ENCODE measurements around the gene TRPM6. TPM values are rescaled to one million over a fixed set of nuclear protein-coding genes. Genes with fewer than 3 reads are reported as not detected.
A peak's percentile ranks its signal among the peaks of the same experiment; 100 is the strongest.

Gene TRPM6
- total RNA-seq, 1 donor from 2014 or later = 0.05 TPM

DNA sequence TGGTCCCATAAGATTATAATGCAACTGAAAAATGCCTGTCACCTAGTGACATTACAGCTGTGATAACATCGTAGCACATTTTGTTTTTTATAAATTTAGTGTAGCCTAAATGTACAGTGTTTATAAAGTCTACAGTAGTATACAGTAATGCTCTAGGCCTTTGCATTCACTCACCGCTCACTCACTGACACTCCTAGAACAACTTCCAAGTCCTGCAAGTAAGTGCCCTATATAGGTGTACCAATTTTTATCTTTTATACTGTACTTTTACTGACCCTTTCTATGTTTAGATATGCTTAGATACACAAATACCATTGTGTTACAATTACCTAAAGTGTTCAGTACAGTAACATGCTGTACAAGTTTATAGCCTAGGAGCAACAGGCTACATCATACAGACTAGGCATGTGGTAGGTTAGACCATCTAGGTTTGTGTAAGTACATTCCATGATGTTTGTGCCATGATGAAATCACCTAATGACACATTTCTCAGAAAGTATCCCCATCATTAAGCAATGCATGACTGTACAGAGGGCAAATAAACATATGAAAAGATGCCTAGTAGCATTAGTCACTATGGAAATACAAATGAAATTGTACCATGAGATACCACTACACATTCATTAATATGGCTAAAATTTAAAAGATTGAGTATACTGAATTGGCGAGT lies 127.6 kb downstream of the TRPM6 start:
- Mint-ChIP-seq H3K4me1 (ENCODE audit: low read depth) (no peaks in the 10 kb centered on the region), H3K27ac (no peak overlapping the region), H3K4me3 (no peak overlapping the region), H3K9me3 (no peaks in the 10 kb centered on the region), H3K36me3 (ENCODE audit: low read depth) (no peaks in the 10 kb centered on the region), H3K27me3 (ENCODE audit: insufficient read depth) (peaks cover 22% of the 10 kb centered on the region)
- intact Hi-C loops (cut with micrococcal nuclease) = no loop called here
- DNase-seq (ENCODE audit: low spot score) = no peak

DNA sequence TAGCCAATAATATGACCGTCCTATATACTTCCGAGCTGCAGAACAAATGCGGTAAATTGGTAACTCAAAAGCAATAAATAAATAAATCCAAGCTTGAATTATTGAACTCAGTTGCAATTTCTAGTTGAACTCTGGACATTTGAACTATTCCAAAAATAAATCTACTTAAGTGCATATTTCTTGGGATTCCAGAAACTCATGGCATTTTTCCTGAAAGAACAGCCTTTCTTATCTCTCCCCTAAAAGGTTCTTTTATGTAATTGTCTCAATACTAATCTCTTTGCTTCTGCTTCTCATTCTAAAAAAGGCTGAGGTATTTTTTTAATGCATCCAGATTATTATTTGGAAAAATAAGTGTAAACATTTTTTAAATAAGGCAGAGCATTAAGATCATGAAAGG lies 131.7 kb downstream of the TRPM6 start:
- H3K27ac Mint-ChIP-seq = no peak overlapping the region
- peaks cover 14% of the 10 kb centered on the region for H3K27me3 Mint-ChIP-seq (ENCODE audit: insufficient read depth)
- no peaks in the 10 kb centered on the region for H3K36me3 Mint-ChIP-seq (ENCODE audit: low read depth)
- no peak for DNase-seq (ENCODE audit: low spot score)
- no peaks in the 10 kb centered on the region for H3K9me3 Mint-ChIP-seq
- H3K4me3 Mint-ChIP-seq = no peak overlapping the region
- intact Hi-C loops (cut with micrococcal nuclease) = no loop called here
- no peaks in the 10 kb centered on the region for H3K4me1 Mint-ChIP-seq (ENCODE audit: low read depth)

DNA sequence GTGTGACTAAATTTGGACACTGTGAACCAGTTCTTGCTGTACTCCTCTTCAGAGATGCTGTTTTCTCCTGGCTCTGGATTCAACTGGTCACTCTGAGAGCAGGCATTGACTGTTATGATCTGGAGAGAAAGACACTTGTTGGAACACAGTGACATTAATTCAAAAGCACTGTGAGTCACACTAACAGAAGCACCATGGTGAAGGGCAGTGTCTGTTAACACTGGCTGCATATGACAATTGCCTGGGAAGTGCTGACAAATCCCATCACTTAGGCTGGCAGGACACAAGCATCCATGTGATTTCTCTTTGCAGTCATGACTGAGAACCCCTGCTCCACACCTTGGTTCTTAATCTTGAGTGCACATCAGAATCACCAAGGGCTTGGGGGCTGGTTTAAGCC lies 132.4 kb downstream of the TRPM6 start:
- Mint-ChIP-seq H3K27me3 (ENCODE audit: insufficient read depth) (peaks cover 14% of the 10 kb centered on the region), H3K27ac (no peak overlapping the region), H3K36me3 (ENCODE audit: low read depth) (no peaks in the 10 kb centered on the region), H3K9me3 (no peaks in the 10 kb centered on the region), H3K4me1 (ENCODE audit: low read depth) (no peaks in the 10 kb centered on the region), H3K4me3 (no peak overlapping the region)
- no peak for DNase-seq (ENCODE audit: low spot score)
- intact Hi-C loops (cut with micrococcal nuclease) = no loop called here

DNA sequence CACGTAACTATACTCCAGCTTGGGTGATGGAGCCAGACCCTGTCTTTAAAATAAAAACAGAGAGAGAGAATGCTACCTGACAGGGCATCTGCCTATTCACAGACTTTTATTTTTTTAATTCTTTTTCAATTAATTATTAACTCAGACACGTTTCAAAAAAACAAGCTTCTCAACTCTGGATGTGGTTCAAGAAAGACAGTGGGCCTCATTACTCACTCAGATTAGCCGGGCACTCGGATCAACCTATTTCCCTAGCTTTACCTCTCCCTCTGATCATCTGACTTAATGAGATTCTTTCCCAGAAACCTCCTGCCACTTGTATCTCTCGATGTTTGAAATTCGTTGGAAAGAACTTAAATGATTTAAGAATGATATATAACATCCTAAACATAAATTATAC lies 134.1 kb downstream of the TRPM6 start:
- no peak overlapping the region for H3K4me3 Mint-ChIP-seq

DNA sequence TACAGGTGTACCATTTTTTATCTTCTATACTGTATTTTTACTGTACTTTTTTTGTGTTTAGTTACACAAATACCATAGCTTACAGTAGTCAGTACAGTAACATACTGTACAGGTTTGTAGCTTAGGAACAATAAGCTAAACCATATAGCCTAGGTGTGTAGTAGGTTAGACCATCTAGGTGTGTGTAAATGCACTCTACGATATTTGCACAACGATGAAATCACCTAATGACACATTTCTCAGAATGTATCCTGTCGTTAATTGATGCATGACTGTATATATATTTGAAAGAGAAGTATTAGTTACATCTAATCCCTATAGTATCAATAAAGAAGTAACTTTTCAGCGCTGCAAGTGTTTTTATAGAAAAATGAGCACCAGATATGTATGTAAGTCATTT lies 138.8 kb downstream of the TRPM6 start:
- H3K27ac Mint-ChIP-seq = no peak overlapping the region

More for the DNA sequence above, 134.1 kb downstream of the TRPM6 start:
- Mint-ChIP-seq H3K27me3 (ENCODE audit: insufficient read depth) (peaks cover 14% of the 10 kb centered on the region), H3K36me3 (ENCODE audit: low read depth) (no peaks in the 10 kb centered on the region), H3K4me1 (ENCODE audit: low read depth) (no peaks in the 10 kb centered on the region), H3K27ac (no peak overlapping the region), H3K9me3 (no peaks in the 10 kb centered on the region)
- intact Hi-C loops (cut with micrococcal nuclease) = no loop called here
- DNase-seq (ENCODE audit: low spot score) = no peak

DNA sequence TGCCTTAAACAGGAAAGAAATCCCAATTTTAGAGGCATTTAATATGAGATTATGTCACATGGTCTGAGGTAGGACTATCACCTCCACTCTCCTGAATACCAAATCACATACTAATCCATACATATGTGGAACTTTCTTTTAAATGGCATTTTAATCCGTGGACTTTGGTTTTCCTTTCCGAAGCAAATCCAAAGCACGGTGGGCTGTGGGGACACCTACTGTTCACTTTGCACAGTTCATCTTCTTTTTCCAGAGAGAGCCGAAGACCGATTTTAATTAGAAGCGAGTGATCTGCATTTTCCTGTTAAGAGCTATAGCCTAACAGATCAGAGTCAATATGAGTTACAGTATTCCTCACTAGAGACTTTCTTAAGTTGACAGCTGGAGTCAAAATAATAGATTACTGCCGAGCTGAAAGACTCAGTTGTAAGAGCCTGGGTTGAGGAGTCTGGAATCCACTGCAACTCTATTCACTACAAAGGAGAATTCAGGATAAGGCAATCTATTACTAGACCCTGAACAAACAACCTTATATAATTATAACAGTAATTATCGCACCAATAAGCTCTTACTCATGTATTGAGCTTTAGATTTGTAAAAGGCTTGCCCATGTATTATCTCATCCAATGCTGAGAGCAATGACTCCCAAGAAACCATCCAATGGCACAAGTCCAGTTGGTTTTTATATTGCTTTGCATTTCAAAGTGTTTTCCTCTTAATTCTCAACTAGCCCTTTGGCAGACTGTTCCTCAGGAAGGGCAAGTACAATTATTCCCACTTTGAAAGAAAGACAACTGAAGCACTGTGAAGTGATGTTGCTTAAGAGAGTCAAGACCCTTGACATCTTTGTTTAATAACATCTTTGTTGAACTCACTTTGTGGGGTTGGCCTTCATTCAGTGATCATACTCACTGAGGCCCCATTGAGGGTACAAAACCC lies 144.7 kb downstream of the TRPM6 start:
- Mint-ChIP-seq H3K27ac (no peak overlapping the region), H3K9me3 (no peaks in the 10 kb centered on the region), H3K4me1 (ENCODE audit: low read depth) (no peaks in the 10 kb centered on the region), H3K27me3 (ENCODE audit: insufficient read depth) (peaks cover 16% of the 10 kb centered on the region), H3K36me3 (ENCODE audit: low read depth) (no peaks in the 10 kb centered on the region), H3K4me3 (no peak overlapping the region)
- DNase-seq (ENCODE audit: low spot score) = no peak
- intact Hi-C loops (cut with micrococcal nuclease) = loop anchor here (1.0 kb wide), 2 partner anchors 165 to 1543 kb away; no protein-coding TSS in a partner anchor

More for the DNA sequence above, 138.8 kb downstream of the TRPM6 start:
- H3K27me3 Mint-ChIP-seq (ENCODE audit: insufficient read depth) = peaks cover 3% of the 10 kb centered on the region
- intact Hi-C loops (cut with micrococcal nuclease) = no loop called here
- H3K4me1 Mint-ChIP-seq (ENCODE audit: low read depth) = no peaks in the 10 kb centered on the region
- H3K36me3 Mint-ChIP-seq (ENCODE audit: low read depth) = no peaks in the 10 kb centered on the region
- no peaks in the 10 kb centered on the region for H3K9me3 Mint-ChIP-seq
- no peak overlapping the region for H3K4me3 Mint-ChIP-seq
- no peak for DNase-seq (ENCODE audit: low spot score)

DNA sequence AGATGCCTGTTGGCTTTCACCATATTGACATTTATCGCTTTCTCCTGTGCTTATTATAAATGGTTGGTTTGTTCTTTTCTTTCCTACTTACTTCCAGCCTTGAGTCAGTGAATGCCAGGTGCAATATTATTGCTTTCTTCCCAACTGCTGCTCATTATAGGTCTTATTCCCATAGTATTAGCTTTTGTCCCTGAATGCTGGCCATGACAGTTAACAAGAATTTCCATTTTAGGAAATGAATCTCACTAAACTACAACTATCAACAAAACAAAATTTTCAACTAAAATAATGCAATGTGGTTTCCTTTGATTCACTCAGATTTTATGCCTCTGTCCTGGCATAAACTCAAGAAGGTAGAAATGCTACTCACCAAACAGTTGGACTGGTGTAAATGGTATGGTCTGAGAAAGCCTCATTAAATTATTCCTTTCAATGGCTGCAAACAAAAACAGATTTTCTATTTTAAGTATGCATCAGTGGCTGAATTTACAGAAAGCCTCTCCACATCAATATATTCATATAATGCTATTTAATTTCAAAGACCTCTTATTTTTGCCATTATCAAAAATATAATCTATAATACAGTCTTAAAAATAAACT lies 145.4 kb downstream of the TRPM6 start:
- H3K4me3 Mint-ChIP-seq = no peak overlapping the region
- H3K36me3 Mint-ChIP-seq (ENCODE audit: low read depth) = no peaks in the 10 kb centered on the region
- no peak overlapping the region for H3K27ac Mint-ChIP-seq
- intact Hi-C loops (cut with micrococcal nuclease) = loop anchor here (1.0 kb wide), 1 partner anchor 164 kb away; no protein-coding TSS in a partner anchor
- no peak for DNase-seq (ENCODE audit: low spot score)
- H3K9me3 Mint-ChIP-seq = no peaks in the 10 kb centered on the region
- no peaks in the 10 kb centered on the region for H3K4me1 Mint-ChIP-seq (ENCODE audit: low read depth)
- peaks cover 16% of the 10 kb centered on the region for H3K27me3 Mint-ChIP-seq (ENCODE audit: insufficient read depth)

DNA sequence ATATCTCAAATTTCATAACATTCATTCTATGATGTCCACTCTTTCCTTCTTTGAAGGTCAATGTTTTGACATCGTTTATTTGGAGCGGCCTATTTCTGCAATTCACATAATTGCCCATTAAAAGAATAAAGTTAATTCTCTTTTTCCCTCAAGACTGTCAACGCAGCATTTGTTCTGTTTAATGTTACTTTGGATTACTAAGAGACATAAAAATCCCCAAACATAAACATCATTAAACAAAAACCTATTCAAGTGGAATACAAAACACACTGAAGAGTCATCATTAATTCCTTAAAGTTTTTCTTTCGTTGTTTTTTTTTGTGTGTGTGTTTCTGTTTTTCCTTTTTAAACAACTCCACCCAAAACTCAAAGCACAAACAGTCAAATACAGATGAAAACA lies 151.1 kb downstream of the TRPM6 start:
- Mint-ChIP-seq H3K4me1 (ENCODE audit: low read depth) (peaks cover 7% of the 10 kb centered on the region), H3K9me3 (no peaks in the 10 kb centered on the region), H3K27me3 (ENCODE audit: insufficient read depth) (peaks cover 7% of the 10 kb centered on the region)

DNA sequence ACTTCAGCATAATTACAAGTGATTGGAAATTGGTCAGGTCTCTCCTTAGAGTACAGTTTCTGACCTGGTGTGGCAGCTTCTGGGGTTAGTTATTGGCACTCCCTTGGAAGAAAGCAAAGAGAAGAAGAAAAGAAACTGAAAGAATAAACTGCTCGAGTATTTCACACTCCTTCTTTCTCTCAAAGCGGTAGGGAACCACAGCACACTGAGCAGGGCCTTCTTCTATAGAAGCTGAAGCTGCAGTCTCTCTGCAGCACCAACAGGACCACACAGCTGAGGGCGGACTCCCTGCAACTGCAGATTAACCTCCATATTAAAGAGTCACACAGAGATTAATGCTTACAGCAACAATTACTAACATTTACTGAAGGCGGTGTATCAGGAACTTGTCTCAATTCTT lies 152.0 kb downstream of the TRPM6 start:
- Mint-ChIP-seq H3K27me3 (ENCODE audit: insufficient read depth) (peaks cover 4% of the 10 kb centered on the region), H3K9me3 (no peaks in the 10 kb centered on the region), H3K27ac (peak overlapping the region; percentile 45), H3K4me1 (ENCODE audit: low read depth) (peaks cover 7% of the 10 kb centered on the region), H3K4me3 (no peak overlapping the region), H3K36me3 (ENCODE audit: low read depth) (no peaks in the 10 kb centered on the region)
- intact Hi-C loops (cut with micrococcal nuclease) = no loop called here
- no peak for DNase-seq (ENCODE audit: low spot score)

More for the DNA sequence above, 151.1 kb downstream of the TRPM6 start:
- no peaks in the 10 kb centered on the region for H3K36me3 Mint-ChIP-seq (ENCODE audit: low read depth)
- H3K4me3 Mint-ChIP-seq = no peak overlapping the region
- no peak for DNase-seq (ENCODE audit: low spot score)
- intact Hi-C loops (cut with micrococcal nuclease) = no loop called here
- no peak overlapping the region for H3K27ac Mint-ChIP-seq

DNA sequence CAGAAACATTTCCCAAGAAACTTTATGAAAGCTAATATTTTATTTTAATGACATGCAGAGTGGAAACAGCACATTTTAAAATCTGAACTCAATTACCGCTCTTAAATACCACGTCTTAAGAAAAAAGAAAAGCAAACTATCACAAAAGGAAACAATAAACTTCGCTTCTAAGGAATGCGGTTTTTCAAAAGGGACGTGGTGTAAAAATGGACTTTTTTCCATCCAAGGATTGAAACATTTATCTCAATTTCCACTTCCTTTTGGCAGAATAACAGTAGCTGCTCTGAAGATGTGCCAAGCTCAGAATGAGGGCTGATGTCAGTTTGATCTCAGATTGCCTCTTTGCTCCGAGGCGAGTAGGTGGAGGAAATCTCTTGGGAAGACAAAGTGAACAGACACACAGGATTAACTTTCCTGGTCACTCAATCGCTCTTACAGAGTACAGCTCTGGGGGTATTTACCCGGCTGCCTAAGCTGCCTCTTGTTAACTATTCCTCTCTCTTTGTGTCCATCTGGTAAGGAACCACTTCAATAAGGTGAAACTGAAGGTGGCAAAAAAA lies 158.5 kb downstream of the TRPM6 start:
- Mint-ChIP-seq H3K4me3 (no peak overlapping the region), H3K4me1 (ENCODE audit: low read depth) (no peaks in the 10 kb centered on the region), H3K27me3 (ENCODE audit: insufficient read depth) (peaks cover 15% of the 10 kb centered on the region), H3K9me3 (no peaks in the 10 kb centered on the region), H3K27ac (no peak overlapping the region), H3K36me3 (ENCODE audit: low read depth) (no peaks in the 10 kb centered on the region)
- no peak for DNase-seq (ENCODE audit: low spot score)
- intact Hi-C loops (cut with micrococcal nuclease) = no loop called here

DNA sequence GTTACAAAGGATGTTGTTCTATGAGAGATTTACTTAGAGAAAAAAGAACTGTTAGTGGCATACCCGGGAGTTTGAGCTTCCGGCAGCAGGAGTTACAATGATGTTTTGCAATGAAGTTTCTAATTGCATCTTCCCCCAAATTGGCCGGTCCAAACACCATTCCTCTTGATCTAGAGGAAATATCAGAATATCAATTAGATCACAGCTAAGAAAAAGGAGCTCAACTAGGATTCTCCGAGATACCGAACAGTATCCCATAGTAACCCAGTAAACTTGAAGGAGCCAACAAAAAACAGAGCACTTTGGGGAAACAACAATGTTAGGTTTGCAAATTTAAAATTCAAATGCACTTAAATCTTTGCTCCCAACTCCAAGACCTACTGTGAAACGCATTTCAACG lies 159.5 kb downstream of the TRPM6 start:
- Mint-ChIP-seq H3K36me3 (ENCODE audit: low read depth) (no peaks in the 10 kb centered on the region), H3K4me1 (ENCODE audit: low read depth) (no peaks in the 10 kb centered on the region), H3K27me3 (ENCODE audit: insufficient read depth) (peaks cover 15% of the 10 kb centered on the region), H3K4me3 (no peak overlapping the region), H3K27ac (no peak overlapping the region), H3K9me3 (no peaks in the 10 kb centered on the region)
- no peak for DNase-seq (ENCODE audit: low spot score)
- intact Hi-C loops (cut with micrococcal nuclease) = no loop called here

DNA sequence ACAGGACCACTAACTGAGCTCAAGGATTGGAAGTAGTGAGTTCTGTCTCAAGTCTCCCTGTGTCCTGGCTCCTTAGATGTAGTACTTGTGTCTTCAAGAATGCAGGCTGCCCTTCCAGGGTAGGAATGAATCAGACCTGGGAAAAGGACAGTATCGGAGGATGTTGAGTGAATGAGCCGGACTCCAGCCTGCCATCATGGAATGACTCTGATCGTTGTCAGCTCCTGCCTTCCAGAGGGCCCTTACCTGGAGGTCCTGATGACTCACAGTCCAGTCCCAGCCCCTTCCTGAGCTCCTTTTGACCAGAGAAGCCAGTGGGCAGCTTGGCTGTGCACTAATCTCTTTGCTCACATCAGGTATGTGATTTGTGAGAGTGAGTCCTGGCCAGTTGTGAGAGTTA lies 161.1 kb downstream of the TRPM6 start:
- DNase-seq (ENCODE audit: low spot score) = no peak
- H3K9me3 Mint-ChIP-seq = no peaks in the 10 kb centered on the region
- no peak overlapping the region for H3K27ac Mint-ChIP-seq
- H3K4me3 Mint-ChIP-seq = no peak overlapping the region
- no peaks in the 10 kb centered on the region for H3K4me1 Mint-ChIP-seq (ENCODE audit: low read depth)
- H3K27me3 Mint-ChIP-seq (ENCODE audit: insufficient read depth) = peaks cover 15% of the 10 kb centered on the region
- H3K36me3 Mint-ChIP-seq (ENCODE audit: low read depth) = no peaks in the 10 kb centered on the region
- intact Hi-C loops (cut with micrococcal nuclease) = no loop called here

DNA sequence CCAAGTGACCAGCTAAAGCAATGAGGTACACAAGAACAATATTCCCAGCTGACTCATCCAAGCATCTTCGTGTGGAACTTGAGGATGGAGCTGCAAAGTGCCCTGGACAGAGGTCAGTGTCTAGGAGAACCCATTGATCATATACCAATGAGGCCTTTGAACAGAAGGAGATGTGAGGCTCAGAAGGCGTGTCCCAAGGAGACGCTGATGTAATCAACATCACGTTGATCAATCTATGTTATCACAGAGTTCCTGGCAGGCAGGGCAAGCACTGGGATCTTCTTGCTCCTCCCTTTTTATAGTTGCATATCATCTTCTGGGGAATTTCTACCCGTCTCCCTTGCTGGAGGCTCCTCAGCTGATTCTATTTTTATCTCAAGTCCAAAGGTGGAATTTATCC lies 163.4 kb downstream of the TRPM6 start:
- DNase-seq (ENCODE audit: low spot score) = no peak

More for the DNA sequence above, 163.4 kb downstream of the TRPM6 start:
- H3K4me1 Mint-ChIP-seq (ENCODE audit: low read depth) = no peaks in the 10 kb centered on the region
- no peaks in the 10 kb centered on the region for H3K36me3 Mint-ChIP-seq (ENCODE audit: low read depth)
- H3K4me3 Mint-ChIP-seq = no peak overlapping the region
- peaks cover 15% of the 10 kb centered on the region for H3K27me3 Mint-ChIP-seq (ENCODE audit: insufficient read depth)
- intact Hi-C loops (cut with micrococcal nuclease) = no loop called here
- no peak overlapping the region for H3K27ac Mint-ChIP-seq
- H3K9me3 Mint-ChIP-seq = no peaks in the 10 kb centered on the region

Measured in activated T-helper 1 cell treated with anti-CD3 and anti-CD28 coated beads, Interleukin-12 subunit alpha, Interleukin-12 subunit beta, Interleukin-2, Interleukin-4 antibody, amounts not matched to agents 30 ng/mL and 10 ng/mL and 1 ng/mL, durations not matched to agents 14 hours and 24 hours and 36 hours (primary cell).